Measurements from ENCODE around the gene DAD1.

Gene DAD1

DNA sequence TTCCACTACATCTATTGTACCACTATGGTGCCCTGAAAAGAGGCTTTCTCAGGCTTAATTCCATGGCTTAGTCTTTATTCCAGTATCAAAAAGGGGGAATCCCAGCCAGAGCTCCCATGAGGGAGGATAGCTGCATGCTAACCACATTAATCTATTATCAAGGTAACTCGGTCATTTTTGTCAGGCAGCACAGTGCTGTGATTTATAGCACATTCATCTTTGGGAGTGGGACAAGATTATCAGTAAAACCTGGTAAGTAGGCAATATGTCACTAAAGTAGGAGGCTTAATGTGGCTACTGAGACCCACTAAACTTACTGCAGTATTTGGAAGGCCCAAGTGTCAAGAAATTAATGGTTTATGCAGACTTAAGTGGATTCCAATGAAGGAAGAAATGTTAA, 58.9 kb downstream of the DAD1 start:
- peak; percentile 81 for FAIRE-seq
- DNase-seq (ENCODE audit: insufficient read length) = no peak
- no peak for TF ChIP-seq POLR2A (IDR thresholded peaks at IDR 0.05; ENCODE audit: low read depth, low read length)
- TF ChIP-seq POLR2AphosphoS5 (IDR thresholded peaks at IDR 0.05; ENCODE audit: low read depth, low read length) = no peak
- TF ChIP-seq TAF1 (IDR thresholded peaks at IDR 0.05; ENCODE audit: borderline replicate concordance, low read depth, low read length) = no peak

DNA sequence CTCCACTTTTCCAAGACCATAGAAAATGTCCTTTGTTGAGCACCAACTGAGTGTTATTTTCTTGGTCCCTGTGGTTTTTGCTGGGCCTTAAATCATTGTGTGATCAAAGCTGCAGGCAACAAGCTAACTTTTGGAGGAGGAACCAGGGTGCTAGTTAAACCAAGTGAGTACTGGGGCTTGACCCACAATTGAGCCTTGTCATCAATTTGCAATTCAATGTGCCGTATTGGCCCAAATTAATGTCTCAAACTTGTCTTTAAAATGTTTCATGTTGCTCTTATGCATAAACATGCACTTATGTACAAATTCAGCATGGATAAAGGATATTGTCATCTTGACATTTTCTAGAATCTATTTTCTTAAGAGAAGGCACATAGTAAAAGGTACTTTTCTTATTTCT, 62.3 kb downstream of the DAD1 start:
- FAIRE-seq (no peak), DNase-seq (ENCODE audit: insufficient read length) (no peak)
- TF ChIP-seq POLR2A (IDR thresholded peaks at IDR 0.05; ENCODE audit: low read depth, low read length) = no peak
- TF ChIP-seq POLR2AphosphoS5 (IDR thresholded peaks at IDR 0.05; ENCODE audit: low read depth, low read length) = no peak
- no peak for TF ChIP-seq TAF1 (IDR thresholded peaks at IDR 0.05; ENCODE audit: borderline replicate concordance, low read depth, low read length)

DNA sequence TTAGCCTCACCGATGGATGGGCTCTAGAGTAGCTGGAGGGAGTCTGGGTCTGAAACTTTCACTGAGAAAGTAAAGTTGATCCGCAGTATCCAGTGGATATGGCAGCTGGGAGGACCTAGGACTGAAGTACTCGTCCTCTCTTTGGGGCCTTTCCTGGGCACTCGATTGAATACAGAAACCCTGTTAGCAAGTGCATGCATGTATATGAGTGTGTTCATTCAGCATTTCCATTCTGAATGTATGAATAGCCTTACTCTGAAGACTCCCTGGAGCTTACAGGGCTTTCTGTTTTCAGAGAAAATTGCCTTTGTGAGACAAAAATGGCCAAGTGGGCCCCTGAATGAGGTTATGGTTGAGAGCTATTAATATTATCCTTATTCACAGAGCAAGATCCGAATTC, 62.8 kb downstream of the DAD1 start:
- DNase-seq (ENCODE audit: insufficient read length) (no peak), FAIRE-seq (peak; percentile 74)
- TF ChIP-seq POLR2A (IDR thresholded peaks at IDR 0.05; ENCODE audit: low read depth, low read length) (0 out of 2 replicates have a peak, but pooled peaks have one; percentile 36), TAF1 (IDR thresholded peaks at IDR 0.05; ENCODE audit: borderline replicate concordance, low read depth, low read length) (no peak)

DNA sequence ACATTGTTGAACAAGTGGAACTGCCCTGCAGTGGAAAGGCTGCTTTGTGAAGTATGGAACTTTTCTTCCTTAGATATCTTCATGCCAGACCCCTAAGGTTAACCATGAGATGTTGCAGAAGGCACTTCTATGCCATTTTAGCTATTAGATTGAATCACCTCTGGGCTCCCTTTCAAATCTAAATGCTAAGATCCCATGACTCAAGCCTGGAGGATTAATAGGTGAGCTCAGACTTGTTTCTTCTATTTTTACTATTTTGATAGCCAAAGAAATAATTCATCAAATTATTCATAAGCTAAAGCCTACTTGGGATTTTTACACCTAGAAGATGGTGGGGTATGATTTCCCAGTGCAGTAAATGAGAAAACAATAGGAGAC, 64.3 kb downstream of the DAD1 start:
- DNase-seq (ENCODE audit: insufficient read length) (no peak), FAIRE-seq (no peak)
- TF ChIP-seq POLR2A (IDR thresholded peaks at IDR 0.05; ENCODE audit: low read depth, low read length) (no peak), TAF1 (IDR thresholded peaks at IDR 0.05; ENCODE audit: borderline replicate concordance, low read depth, low read length) (no peak), POLR2AphosphoS5 (IDR thresholded peaks at IDR 0.05; ENCODE audit: low read depth, low read length) (no peak)

DNA sequence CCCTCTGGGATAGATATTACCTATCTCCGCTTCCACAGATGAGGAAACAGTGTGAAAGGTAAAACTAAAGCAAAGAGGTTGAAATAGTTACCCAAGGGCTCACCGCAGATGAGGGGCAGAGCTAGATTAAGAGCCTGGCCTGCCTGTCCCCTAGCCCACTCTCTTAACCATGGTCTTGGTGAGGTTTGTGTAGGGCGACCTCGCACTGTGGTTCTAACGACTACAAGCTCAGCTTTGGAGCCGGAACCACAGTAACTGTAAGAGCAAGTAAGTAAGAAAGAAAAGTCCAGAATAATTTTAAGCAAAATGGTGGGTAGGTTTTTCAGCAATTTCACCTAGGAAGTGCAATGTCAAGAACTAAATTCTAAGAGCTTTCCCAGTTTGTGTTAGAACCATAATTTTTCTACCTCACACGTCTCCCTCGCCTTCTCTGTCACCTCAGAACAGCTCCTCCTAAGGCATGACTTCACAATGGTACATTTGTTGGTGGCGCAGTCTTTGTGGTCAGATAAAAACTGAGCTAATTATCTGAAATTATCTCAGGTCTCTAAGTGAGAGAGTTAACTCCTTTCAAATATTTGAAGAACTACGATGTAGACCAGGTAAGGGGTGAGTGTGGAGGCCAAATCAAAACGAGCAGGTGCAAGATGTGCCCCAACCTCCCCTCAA, 64.8 kb downstream of the DAD1 start:
- TF ChIP-seq POLR2A (IDR thresholded peaks at IDR 0.05; ENCODE audit: low read depth, low read length) (peak; percentile 49; the same call in 1 of the 2 replicates), TAF1 (IDR thresholded peaks at IDR 0.05; ENCODE audit: borderline replicate concordance, low read depth, low read length) (no peak), POLR2AphosphoS5 (IDR thresholded peaks at IDR 0.05; ENCODE audit: low read depth, low read length) (no peak)
- FAIRE-seq (peak; percentile 36), DNase-seq (ENCODE audit: insufficient read length) (no peak)

DNA sequence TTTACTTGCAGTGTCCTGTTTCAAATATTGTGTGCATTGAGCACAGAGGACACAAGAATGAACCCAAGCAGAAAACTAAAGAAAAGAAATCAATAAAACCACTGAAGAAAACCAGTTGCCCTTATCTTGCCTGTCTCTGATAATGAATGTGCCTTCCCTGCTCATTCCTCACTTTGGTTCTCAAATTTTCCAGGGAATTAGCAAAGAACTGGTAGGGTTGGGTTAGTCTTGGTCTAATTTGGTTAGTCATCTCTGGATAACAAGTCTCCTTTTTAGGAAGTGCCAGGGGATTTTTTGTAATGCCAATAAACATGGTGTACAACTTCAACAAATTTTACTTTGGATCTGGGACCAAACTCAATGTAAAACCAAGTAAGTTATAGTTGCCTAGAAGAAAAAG, 65.7 kb downstream of the DAD1 start:
- FAIRE-seq (no peak), DNase-seq (ENCODE audit: insufficient read length) (no peak)
- TF ChIP-seq POLR2A (IDR thresholded peaks at IDR 0.05; ENCODE audit: low read depth, low read length) (no peak), TAF1 (IDR thresholded peaks at IDR 0.05; ENCODE audit: borderline replicate concordance, low read depth, low read length) (no peak), POLR2AphosphoS5 (IDR thresholded peaks at IDR 0.05; ENCODE audit: low read depth, low read length) (no peak)

DNA sequence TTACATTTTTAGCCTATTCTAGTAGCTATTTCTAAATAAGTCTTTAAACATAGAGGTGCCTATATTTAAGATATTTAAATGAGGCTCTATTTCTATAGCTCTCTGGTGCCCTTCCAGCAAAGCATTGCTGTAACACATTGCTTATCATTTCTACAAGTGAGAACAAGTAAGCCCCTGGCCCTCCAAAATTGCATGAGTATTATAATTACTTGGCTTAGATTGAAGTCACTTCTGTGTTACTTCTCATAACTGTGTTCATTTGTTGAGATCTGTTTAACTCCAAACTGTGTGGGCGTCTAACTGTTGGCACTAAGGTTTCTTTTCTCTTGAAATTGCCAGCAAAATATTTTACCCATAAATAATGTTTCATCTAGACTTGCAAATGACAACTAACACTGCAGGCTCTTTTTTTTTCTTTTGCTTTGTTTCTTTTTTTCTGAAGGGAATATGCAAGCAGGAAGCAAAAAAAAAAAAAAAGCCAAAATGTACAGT, 66.5 kb downstream of the DAD1 start:
- DNase-seq (ENCODE audit: insufficient read length) = no peak
- TF ChIP-seq POLR2A (IDR thresholded peaks at IDR 0.05; ENCODE audit: low read depth, low read length) (no peak), TAF1 (IDR thresholded peaks at IDR 0.05; ENCODE audit: borderline replicate concordance, low read depth, low read length) (no peak), POLR2AphosphoS5 (IDR thresholded peaks at IDR 0.05; ENCODE audit: low read depth, low read length) (no peak)
- FAIRE-seq = no peak

DNA sequence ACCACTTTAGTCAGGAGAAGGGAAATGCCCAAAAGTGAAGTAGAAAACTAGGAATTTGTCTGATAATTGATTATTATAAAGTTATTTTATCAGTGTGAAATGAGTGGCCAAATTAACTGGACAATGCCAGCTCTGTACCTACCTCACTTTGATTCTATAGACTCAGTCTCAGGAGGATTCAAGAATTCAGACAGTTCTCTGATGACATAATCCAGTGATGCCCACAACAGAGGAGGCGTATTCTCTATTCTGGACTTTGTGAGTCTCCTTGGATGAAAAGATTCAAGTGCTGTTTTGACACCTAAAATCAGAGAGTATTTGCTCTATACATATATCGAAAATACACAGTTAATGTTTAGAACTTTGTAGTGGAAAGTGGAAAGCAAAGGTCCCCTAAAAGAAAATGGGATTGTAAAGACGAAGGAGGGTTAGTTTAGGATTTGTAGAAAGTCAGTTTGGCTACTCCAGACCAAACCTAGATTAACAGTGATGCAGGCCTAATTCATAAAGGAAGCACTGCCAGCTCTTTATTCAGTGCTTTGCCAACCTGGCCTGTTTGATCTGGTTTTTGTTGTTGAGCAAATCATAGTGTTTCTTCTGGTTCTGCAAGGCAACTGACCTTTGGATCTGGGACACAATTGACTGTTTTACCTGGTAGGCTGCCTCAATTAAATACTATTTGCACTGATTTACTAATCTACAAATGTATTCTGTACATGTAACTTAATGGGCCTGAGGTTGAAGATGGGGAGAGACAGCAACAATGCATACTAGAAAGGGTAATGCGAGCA, 67.4 kb downstream of the DAD1 start:
- TF ChIP-seq TAF1 (IDR thresholded peaks at IDR 0.05; ENCODE audit: borderline replicate concordance, low read depth, low read length) (no peak), POLR2AphosphoS5 (IDR thresholded peaks at IDR 0.05; ENCODE audit: low read depth, low read length) (0 out of 2 replicates have a peak, but pooled peaks have one; percentile 10)
- DNase-seq (ENCODE audit: insufficient read length) (no peak), FAIRE-seq (no peak)

DNA sequence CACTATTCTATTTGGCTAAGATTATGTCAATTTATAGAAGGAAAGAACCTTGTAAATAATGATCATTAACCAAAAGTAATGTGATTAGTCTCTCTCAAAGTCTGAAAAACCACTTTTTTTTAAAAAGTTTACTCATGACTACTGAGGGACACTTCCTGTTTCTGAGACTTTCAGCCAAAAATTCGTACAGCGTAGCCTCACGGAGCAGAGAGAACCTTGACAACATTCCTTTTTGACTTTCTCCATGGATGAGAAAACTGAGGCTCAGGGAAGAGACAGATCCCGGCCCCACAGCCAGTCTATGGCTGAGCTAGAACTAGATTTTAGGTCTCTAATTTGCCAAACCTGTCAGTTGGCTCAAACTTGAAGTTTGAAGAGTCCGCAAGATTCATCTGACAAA, 68.2 kb downstream of the DAD1 start:
- FAIRE-seq (no peak), DNase-seq (ENCODE audit: insufficient read length) (no peak)
- TF ChIP-seq POLR2A (IDR thresholded peaks at IDR 0.05; ENCODE audit: low read depth, low read length) = no peak
- no peak for TF ChIP-seq POLR2AphosphoS5 (IDR thresholded peaks at IDR 0.05; ENCODE audit: low read depth, low read length)
- no peak for TF ChIP-seq TAF1 (IDR thresholded peaks at IDR 0.05; ENCODE audit: borderline replicate concordance, low read depth, low read length)

DNA sequence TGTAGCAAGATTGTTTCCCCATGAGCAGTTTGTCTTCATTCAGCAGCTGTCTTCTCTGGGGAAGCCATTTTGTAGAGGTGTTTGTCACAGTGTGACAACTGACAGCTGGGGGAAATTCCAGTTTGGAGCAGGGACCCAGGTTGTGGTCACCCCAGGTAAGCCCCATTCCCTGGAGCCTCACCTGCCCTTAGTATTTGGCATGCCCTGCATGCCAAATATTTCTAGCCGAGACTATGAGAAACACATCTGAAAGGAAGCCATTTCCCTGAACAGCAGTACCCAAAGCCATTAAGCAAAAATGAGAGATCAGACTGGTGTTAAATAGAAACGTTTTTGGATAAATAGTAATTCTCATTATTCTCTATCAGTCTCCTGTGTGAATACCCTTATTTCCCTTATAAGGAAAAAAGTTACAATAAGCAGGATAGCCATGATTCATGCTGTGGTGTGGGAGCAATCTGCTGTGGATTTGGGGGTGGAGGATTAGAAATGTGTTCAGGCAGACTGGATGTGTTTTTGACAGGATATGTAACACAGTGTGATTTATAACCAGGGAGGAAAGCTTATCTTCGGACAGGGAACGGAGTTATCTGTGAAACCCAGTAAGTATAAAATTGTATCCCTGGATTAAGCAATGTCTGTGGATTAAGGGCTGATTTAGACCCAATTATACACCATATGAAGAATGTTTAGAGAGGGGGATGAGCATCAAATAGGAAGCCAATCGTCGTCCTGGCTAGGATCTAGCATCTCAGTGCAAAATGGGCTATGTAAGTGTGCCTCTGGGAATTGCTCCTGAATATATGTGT, 68.9 kb downstream of the DAD1 start:
- FAIRE-seq (peak; percentile 46), DNase-seq (ENCODE audit: insufficient read length) (no peak)
- TF ChIP-seq POLR2AphosphoS5 (IDR thresholded peaks at IDR 0.05; ENCODE audit: low read depth, low read length) (no peak), TAF1 (IDR thresholded peaks at IDR 0.05; ENCODE audit: borderline replicate concordance, low read depth, low read length) (no peak), POLR2A (IDR thresholded peaks at IDR 0.05; ENCODE audit: low read depth, low read length) (no peak)

DNA sequence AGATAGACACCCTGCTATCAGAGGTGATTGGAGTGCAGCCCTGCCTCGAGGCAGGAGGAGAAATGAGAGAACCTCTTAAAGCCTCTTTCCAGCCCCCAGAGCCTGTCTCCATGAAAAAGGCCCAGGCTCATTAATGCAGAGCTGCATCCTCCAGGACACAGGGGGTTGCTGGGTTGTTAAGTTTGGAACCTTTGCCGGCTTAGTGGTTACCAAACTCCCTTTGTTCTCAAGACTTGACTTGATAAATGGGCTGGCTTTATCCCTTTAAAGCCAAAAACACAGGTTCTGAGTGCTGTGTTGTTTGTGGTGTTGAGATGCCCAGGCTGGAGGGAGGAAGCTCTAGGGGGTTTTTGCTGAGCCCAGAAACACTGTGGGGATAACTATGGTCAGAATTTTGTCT, 71.0 kb downstream of the DAD1 start:
- FAIRE-seq (no peak), DNase-seq (ENCODE audit: insufficient read length) (no peak)
- TF ChIP-seq TAF1 (IDR thresholded peaks at IDR 0.05; ENCODE audit: borderline replicate concordance, low read depth, low read length) = no peak
- 0 out of 2 replicates have a peak, but pooled peaks have one; percentile 24 for TF ChIP-seq POLR2AphosphoS5 (IDR thresholded peaks at IDR 0.05; ENCODE audit: low read depth, low read length)
- 0 out of 2 replicates have a peak, but pooled peaks have one; percentile 17 for TF ChIP-seq POLR2A (IDR thresholded peaks at IDR 0.05; ENCODE audit: low read depth, low read length)

Measured in GM12892 (cell line).